Measurements from ENCODE around the gene ARHGEF2.

ARHGEF2 gene

GRCh38 chr1:155960081-155960745 is 18.1 kb downstream of the ARHGEF2 start:
- peaks cover 82% of the 10 kb centered on the region for H3K36me3 ChIP-seq (replicated peaks)
- no peak overlapping the region for H3K4me3 ChIP-seq (ENCODE audit: low read depth, low read length)
- no peak for DNase-seq
- peak overlapping the region; percentile 67 for H3K27ac ChIP-seq
- TF ChIP-seq, protein P1, sequence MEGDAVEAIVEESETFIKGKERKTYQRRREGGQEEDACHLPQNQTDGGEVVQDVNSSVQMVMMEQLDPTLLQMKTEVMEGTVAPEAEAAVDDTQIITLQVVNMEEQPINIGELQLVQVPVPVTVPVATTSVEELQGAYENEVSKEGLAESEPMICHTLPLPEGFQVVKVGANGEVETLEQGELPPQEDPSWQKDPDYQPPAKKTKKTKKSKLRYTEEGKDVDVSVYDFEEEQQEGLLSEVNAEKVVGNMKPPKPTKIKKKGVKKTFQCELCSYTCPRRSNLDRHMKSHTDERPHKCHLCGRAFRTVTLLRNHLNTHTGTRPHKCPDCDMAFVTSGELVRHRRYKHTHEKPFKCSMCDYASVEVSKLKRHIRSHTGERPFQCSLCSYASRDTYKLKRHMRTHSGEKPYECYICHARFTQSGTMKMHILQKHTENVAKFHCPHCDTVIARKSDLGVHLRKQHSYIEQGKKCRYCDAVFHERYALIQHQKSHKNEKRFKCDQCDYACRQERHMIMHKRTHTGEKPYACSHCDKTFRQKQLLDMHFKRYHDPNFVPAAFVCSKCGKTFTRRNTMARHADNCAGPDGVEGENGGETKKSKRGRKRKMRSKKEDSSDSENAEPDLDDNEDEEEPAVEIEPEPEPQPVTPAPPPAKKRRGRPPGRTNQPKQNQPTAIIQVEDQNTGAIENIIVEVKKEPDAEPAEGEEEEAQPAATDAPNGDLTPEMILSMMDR (IDR thresholded peaks at IDR 0.05; ENCODE audit: low read depth, low read length, missing control alignments): no peak
- H3K27me3 ChIP-seq (replicated peaks): no peaks in the 10 kb centered on the region
- in situ Hi-C loops (cut with HindIII; ENCODE audit: low pct_ligation_motif_present, low sequenced_read_pairs): no loop called here

DNA sequence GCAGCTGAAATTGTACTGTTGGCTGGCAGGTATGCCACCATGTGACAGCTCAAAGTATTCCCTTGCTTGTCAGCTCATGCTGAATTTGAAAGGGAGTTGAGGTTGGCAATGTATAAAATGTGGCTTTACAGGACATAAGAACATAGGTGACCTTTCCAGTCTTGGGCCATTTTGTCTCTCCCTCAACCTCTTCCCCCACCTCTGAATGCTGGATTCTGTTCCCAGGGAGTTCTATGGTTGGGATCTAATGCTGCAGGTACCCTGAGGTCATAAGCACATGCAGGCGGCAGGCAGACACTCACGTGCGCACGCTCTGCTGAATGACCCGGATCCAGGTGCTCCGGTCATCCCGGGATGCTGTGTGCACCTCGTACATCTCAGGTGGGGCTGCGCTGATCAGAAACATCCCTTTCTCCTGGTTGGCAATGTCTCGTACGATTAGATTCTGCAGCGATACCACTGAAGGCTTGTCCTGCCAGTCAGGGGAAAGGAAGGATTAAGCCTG is 20.9 kb downstream of the ARHGEF2 start:
- no peak overlapping the region for H3K4me3 ChIP-seq (ENCODE audit: low read depth, low read length)
- H3K27me3 ChIP-seq (replicated peaks): no peaks in the 10 kb centered on the region
- TF ChIP-seq, protein P1 (IDR thresholded peaks at IDR 0.05; ENCODE audit: low read depth, low read length, missing control alignments): no peak
- in situ Hi-C loops (cut with HindIII; ENCODE audit: low pct_ligation_motif_present, low sequenced_read_pairs): no loop called here
- no peak overlapping the region for H3K27ac ChIP-seq
- no peak for DNase-seq
- peaks cover 81% of the 10 kb centered on the region for H3K36me3 ChIP-seq (replicated peaks)

DNA sequence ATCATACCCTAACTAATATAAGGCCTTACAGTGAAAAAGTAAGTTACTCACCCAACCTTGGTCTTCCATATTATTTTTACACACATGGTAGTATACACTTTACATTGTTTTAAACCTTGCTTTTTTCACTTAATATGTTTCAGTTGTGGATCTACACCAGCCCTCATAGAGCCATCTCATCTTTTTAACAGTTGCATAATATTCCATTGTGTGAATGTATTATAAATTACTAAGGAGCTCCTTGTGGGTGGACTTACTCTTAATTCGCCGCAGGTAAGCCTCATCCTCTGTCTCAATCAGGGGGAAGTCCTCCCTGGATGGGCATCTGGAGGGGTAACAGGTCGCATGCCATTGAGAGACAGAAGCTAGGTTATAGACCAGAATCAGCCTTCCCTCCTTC is 23.7 kb downstream of the ARHGEF2 start:
- no peak overlapping the region for H3K27ac ChIP-seq
- TF ChIP-seq, protein P1 (IDR thresholded peaks at IDR 0.05; ENCODE audit: low read depth, low read length, missing control alignments): no peak
- H3K4me3 ChIP-seq (ENCODE audit: low read depth, low read length): no peak overlapping the region
- in situ Hi-C loops (cut with HindIII; ENCODE audit: low pct_ligation_motif_present, low sequenced_read_pairs): no loop called here
- no peaks in the 10 kb centered on the region for H3K27me3 ChIP-seq (replicated peaks)
- DNase-seq: no peak
- peaks cover 86% of the 10 kb centered on the region for H3K36me3 ChIP-seq (replicated peaks)

DNA sequence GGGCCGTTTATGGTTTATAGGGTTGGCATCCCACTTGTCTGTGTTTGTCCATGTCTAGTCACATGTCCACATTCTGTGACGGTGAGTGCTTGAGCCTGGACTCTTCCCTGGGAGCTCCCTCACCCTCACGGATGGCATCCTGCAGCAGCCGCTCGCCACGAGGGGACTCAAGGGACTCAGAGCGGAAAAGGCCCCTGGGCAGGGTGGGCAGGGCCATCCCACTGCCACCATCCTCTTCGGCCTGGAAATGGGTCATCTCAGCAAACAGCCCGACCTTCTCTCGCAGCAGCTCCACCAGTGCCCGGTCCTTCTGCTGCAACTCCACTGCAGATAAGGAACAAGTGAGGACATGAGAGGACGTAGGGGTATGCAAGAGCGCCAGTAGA is 25.8 kb downstream of the ARHGEF2 start:
- DNase-seq: no peak

GRCh38 chr1:155951753-155952504 is 26.4 kb downstream of the ARHGEF2 start:
- no peaks in the 10 kb centered on the region for H3K27me3 ChIP-seq (replicated peaks)
- in situ Hi-C loops (cut with HindIII; ENCODE audit: low pct_ligation_motif_present, low sequenced_read_pairs): no loop called here
- no peak overlapping the region for H3K27ac ChIP-seq
- no peak overlapping the region for H3K4me3 ChIP-seq (ENCODE audit: low read depth, low read length)
- TF ChIP-seq, protein P1 (IDR thresholded peaks at IDR 0.05; ENCODE audit: low read depth, low read length, missing control alignments): no peak
- no peak for DNase-seq
- H3K36me3 ChIP-seq (replicated peaks): peaks cover 85% of the 10 kb centered on the region

More for the DNA sequence above, 25.8 kb downstream of the ARHGEF2 start:
- peaks cover 85% of the 10 kb centered on the region for H3K36me3 ChIP-seq (replicated peaks)
- no peaks in the 10 kb centered on the region for H3K27me3 ChIP-seq (replicated peaks)
- no peak overlapping the region for H3K27ac ChIP-seq
- in situ Hi-C loops (cut with HindIII; ENCODE audit: low pct_ligation_motif_present, low sequenced_read_pairs): no loop called here
- TF ChIP-seq, protein P1 (IDR thresholded peaks at IDR 0.05; ENCODE audit: low read depth, low read length, missing control alignments): no peak
- H3K4me3 ChIP-seq (ENCODE audit: low read depth, low read length): no peak overlapping the region
